Breast epithelium (tissue), 3 donors: Measurements from ENCODE around the gene NDEL1.

Experiments used
- CTCF ChIP-seq, 3 donors: fragments of 450-650 bp; IDR thresholded peaks; one replicate each; pipeline ENCODE4 v1.5.1; 2016 to 2017; ENCODE audit warnings: antibody characterized with exemption in 3 of 3, mild to moderate bottlenecking in 3 of 3, moderate library complexity in 3 of 3
- POLR2A ChIP-seq: fragments of 450-650 bp; IDR thresholded peaks from one replicate; pipeline ENCODE4 v1.6.1; 2016; ENCODE audit warnings: antibody characterized with exemption, mild to moderate bottlenecking, moderate library complexity
- POLR2AphosphoS5 ChIP-seq, 3 donors: sonication (generic); formaldehyde crosslinking; IDR thresholded peaks; one replicate each; pipeline ENCODE4 v1.6.1; 2017; ENCODE audit warnings: antibody characterized with exemption in 3 of 3

- TF ChIP-seq CTCF (IDR thresholded peaks at IDR 0.05), result no peak
- TF ChIP-seq POLR2A, result no peak
- no peak for TF ChIP-seq POLR2AphosphoS5 (IDR thresholded peaks at IDR 0.05)
Observed at GRCh38 chr17:8408371-8408770, 27.3 kb upstream of the NDEL1 start.
